ENCODE measurements around the gene SERPINA9. TPM values are rescaled to one million over a fixed set of nuclear protein-coding genes. Genes with fewer than 3 reads are reported as not detected.
"Not testable (repeated sequence)": the region's sequence is repeated elsewhere in the genome, so short reads cannot be mapped to it uniquely, and the experiment has no call there.

Gene SERPINA9
- polyA plus RNA-seq, 4 donors, result not detected

GRCh38 chr14:94428610-94429009, 47.4 kb downstream of the SERPINA9 start:
- DNase-seq (ENCODE audit: low read depth in 4 of 4, low spot score in 3 of 4), result no peak

GRCh38 chr14:94427016-94427613, 48.9 kb downstream of the SERPINA9 start:
- no peak for DNase-seq (ENCODE audit: low read depth in 4 of 4, low spot score in 3 of 4)

DNA sequence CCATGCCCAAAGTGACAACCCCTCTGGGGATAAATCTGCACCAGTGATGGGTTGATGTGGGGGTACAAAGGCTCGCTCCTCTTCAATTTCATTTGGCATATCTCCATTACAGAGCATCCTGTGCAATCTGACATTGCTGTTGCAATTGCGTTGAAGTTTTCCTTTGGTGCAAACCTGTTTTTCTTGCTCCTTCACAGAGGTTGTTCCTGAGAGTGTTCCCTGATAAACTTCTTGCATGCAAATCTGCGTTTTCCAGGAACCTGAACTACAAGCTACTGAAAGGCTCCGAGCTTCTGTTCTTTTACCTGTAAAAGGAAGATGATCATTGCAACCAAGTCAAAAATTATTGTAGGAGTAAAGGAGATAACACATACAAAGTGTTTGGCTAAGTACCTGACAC, 49.5 kb downstream of the SERPINA9 start:
- DNase-seq (ENCODE audit: low read depth in 4 of 4, low spot score in 3 of 4), result no peak

DNA sequence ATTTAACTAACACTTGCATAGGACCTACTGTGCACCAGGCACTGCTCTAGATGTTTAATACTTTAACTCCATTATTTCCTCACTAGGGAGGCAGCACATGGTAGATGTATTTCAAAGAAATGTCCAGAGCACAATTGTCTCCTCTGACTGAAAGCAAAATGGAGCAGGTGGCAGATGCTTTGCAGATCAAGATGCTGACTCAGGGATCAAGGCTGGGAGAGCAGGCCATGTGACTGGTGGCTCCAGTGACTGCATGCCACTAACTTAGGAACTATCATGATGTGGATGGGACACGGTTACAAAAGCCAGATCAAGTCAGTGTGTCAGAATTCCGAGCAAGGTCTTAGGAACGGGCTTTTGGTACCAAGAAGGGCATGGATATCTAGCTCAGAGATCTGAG, 51.6 kb downstream of the SERPINA9 start:
- DNase-seq (ENCODE audit: low read depth in 4 of 4, low spot score in 3 of 4), result no peak

GRCh38 chr14:94423453-94424056, 52.4 kb downstream of the SERPINA9 start:
- DNase-seq (ENCODE audit: low read depth in 4 of 4, low spot score in 3 of 4), result peak; percentile 47 to 67 (median 56)

- DNase-seq (ENCODE audit: low read depth in 4 of 4, low spot score in 3 of 4), result no peak
Measured at GRCh38 chr14:94421316-94421715, 54.7 kb downstream of the SERPINA9 start.

- DNase-seq (ENCODE audit: low read depth in 4 of 4, low spot score in 3 of 4), result not testable (repeated sequence)
Measured at GRCh38 chr14:94417497-94418205, 58.3 kb downstream of the SERPINA9 start.

Other genes starting within 250 kb of the SERPINA9 start
- gene SERPINA10, start 182.9 kb downstream of the SERPINA9 start, polyA plus RNA-seq (ENCODE audit: insufficient read length in 4 of 4), result under 1 TPM; 0.10 to 0.34 (median 0.17) TPM
- 10 to 100 TPM in 1 of 4 donors, 1 to 10 TPM in 3; 2.1 to 10.4 (median 7.1) TPM for gene SERPINA6, start 152.9 kb downstream of the SERPINA9 start, polyA plus RNA-seq (ENCODE audit: insufficient read length in 4 of 4)
- not detected for gene SERPINA2, start 109.5 kb downstream of the SERPINA9 start, polyA plus RNA-seq (ENCODE audit: insufficient read length in 4 of 4)
- 100 to 1,000 TPM in 2 of 4 donors, 10 to 100 TPM in 2; 70.7 to 106 (median 98.4) TPM for gene SERPINA1, start 87.6 kb downstream of the SERPINA9 start, polyA plus RNA-seq (ENCODE audit: insufficient read length in 4 of 4)
- not detected for gene SERPINA11, start 23.4 kb downstream of the SERPINA9 start, polyA plus RNA-seq (ENCODE audit: insufficient read length in 4 of 4)
- under 1 TPM; 0.17 to 0.44 (median 0.26) TPM for gene SERPINA12, start 33.3 kb upstream of the SERPINA9 start, polyA plus RNA-seq (ENCODE audit: insufficient read length in 4 of 4)
- 1 to 10 TPM; 1.3 to 1.7 (median 1.4) TPM for gene SERPINA4, start 85.2 kb upstream of the SERPINA9 start, polyA plus RNA-seq (ENCODE audit: insufficient read length in 4 of 4)
- 10 to 100 TPM in 3 of 4 donors, 1 to 10 TPM in 1; 9.6 to 15.3 (median 12.3) TPM for gene SERPINA5, start 105.2 kb upstream of the SERPINA9 start, polyA plus RNA-seq (ENCODE audit: insufficient read length in 4 of 4)
- gene SERPINA3, start 136.2 kb upstream of the SERPINA9 start, polyA plus RNA-seq (ENCODE audit: insufficient read length in 4 of 4), result under 1 TPM in 2 of 4 donors, not detected in 2; 0.12 to 0.53 TPM

Measured in right renal pelvis (tissue), 4 donors.